Activated T-cell treated with anti-CD3 and anti-CD28 coated beads, Interleukin-2, amount 50 U/mL, for 4 hours (primary cell): ENCODE data around the gene UGT1A3. TPM values are rescaled to one million over a fixed set of nuclear protein-coding genes. Genes with fewer than 3 reads are reported as not detected.
A peak's percentile ranks its signal among the peaks of the same experiment; 100 is the strongest.
"Not testable (repeated sequence)": the region's sequence is repeated elsewhere in the genome, so short reads cannot be mapped to it uniquely, and the experiment has no call there.

Source experiments
- ATAC-seq, 2 donors: fragments of 200-7000 bp; cut with Tn5 transposase; one replicate each; pipeline ENCODE4 v1.10.0; 2021
- DNase-seq: peaks from one replicate; pipeline ENCODE4 v3.0.0-alpha.2; 2020
- H3K27me3 Mint-ChIP-seq: one replicate; pipeline ENCODE4 v1.8.0; 2021; ENCODE audit warnings: low read depth, mixed read lengths
- H3K36me3 Mint-ChIP-seq: one replicate; pipeline ENCODE4 v1.8.0; 2022; ENCODE audit warnings: mixed read lengths; ENCODE audit not compliant: insufficient read depth
- H3K4me1 Mint-ChIP-seq: one replicate; pipeline ENCODE4 v1.8.0; 2021; ENCODE audit warnings: low read depth, mixed read lengths
- H3K4me3 Mint-ChIP-seq: one replicate; pipeline ENCODE4 v1.8.0; 2021; ENCODE audit warnings: mild to moderate bottlenecking, moderate library complexity, mixed read lengths
- H3K9me3 Mint-ChIP-seq: one replicate; pipeline ENCODE4 v1.8.0; 2021; ENCODE audit warnings: mixed read lengths
- total RNA-seq, 3 donors: library from RNA; stranded (reverse); gene quantifications; one replicate each; pipeline ENCODE4 v1.2.1, GENCODE V29; 2021

UGT1A3 gene
- total RNA-seq, 3 donors from 2014 or later = not detected

DNA sequence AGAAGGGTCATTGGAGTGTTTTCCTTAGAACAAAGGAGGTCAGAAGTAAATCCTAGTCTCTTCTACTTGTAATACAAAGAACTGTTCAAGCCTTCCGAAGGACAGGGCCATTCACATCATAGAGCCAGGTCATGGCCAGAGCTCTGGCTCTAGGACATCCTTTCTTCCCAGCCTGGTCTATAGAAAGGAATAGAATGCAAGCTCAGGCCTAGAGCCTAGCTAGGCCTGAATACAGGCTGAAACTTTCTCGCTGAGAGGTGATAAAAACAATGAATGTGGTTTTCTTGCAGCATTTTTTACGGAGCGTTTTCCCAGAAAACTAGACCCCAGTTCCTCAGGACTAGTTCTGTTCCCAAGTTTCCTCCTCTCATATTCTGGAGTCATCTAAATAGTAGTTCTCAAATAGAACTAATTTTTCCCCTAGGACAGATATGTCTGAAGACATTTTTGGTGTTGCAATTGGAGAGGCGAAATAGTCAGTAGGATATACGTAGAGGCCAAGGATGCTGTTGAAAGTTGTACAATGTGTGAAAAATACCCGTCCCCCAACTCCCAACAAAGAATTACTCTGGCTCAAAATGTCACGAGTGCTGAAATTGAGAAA is 29.3 kb upstream of the UGT1A3 start:
- ATAC-seq = no peak
- no peak overlapping the region for H3K4me3 Mint-ChIP-seq
- no peaks in the 10 kb centered on the region for H3K36me3 Mint-ChIP-seq
- no peak for DNase-seq
- no peaks in the 10 kb centered on the region for H3K4me1 Mint-ChIP-seq
- no peaks in the 10 kb centered on the region for H3K9me3 Mint-ChIP-seq
- peaks cover 6% of the 10 kb centered on the region for H3K27me3 Mint-ChIP-seq

- H3K4me3 Mint-ChIP-seq = no peak overlapping the region
- peaks cover 6% of the 10 kb centered on the region for H3K27me3 Mint-ChIP-seq
- ATAC-seq = no peak
- H3K9me3 Mint-ChIP-seq = no peaks in the 10 kb centered on the region
- no peak for DNase-seq
- H3K4me1 Mint-ChIP-seq = no peaks in the 10 kb centered on the region
- no peaks in the 10 kb centered on the region for H3K36me3 Mint-ChIP-seq
These were observed 28.7 kb upstream of the UGT1A3 start for GRCh38 chr2:233700028-233700635.

- not testable (repeated sequence) for DNase-seq, H3K4me3 Mint-ChIP-seq, H3K36me3 Mint-ChIP-seq, ATAC-seq, H3K27me3 Mint-ChIP-seq, H3K9me3 Mint-ChIP-seq, H3K4me1 Mint-ChIP-seq
These were observed 28.0 kb upstream of the UGT1A3 start for GRCh38 chr2:233700842-233701241.

GRCh38 chr2:233702238-233702637 is 26.6 kb upstream of the UGT1A3 start:
- no peak for ATAC-seq
- no peak for DNase-seq
- H3K4me3 Mint-ChIP-seq = no peak overlapping the region
- peaks cover 5% of the 10 kb centered on the region for H3K27me3 Mint-ChIP-seq
- H3K4me1 Mint-ChIP-seq = no peaks in the 10 kb centered on the region
- no peaks in the 10 kb centered on the region for H3K9me3 Mint-ChIP-seq
- H3K36me3 Mint-ChIP-seq = no peaks in the 10 kb centered on the region

DNA sequence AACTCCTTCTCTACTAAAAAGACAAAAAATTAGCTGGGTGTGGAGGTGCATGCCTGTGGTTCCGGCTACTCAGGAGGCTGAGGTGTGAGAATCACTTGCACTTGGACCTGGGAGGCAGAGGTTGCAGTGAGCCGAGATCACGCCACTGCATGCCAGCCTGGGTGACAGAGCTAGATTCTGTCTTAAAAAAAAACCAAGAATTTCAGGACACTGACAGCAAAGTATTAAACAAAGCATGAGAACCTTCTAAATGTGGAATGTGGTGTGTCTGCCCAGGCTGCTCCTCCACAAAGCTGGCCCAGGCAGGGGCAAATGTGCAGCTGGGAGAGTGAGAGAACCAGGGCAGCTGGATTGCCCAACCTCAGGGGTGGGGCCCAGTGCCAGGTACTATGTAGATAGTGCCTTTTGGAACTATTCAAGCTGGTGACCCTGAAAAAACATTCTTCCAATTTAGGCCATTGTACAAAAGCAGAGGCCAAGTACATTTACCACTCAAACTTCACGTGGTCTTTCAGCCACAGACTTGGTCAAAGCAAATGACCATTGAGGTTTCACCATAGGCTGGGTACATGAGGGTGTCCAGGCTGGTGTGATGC is 22.8 kb upstream of the UGT1A3 start:
- no peaks in the 10 kb centered on the region for H3K9me3 Mint-ChIP-seq
- no peaks in the 10 kb centered on the region for H3K36me3 Mint-ChIP-seq
- no peak overlapping the region for H3K4me3 Mint-ChIP-seq
- peaks cover 4% of the 10 kb centered on the region for H3K27me3 Mint-ChIP-seq
- DNase-seq = no peak
- no peaks in the 10 kb centered on the region for H3K4me1 Mint-ChIP-seq
- no peak for ATAC-seq

DNA sequence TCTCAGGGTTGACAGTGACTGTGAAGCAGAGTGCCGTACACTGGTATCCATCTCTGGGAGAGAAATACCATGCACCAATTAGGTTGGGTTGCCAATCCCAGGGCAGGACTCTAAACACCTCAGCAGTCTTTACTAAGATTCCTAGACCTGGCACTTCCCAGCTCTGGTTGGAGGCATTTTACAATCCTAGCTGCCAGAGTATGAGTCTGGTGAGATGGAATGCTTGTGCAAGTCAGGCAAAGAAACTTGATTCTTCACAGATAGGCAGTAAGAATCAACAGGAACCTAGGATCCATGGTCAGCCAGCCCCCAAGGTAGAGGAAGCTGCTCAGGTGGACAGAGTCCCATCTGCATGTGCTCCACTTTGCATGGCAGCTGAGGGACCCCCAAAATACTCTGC is 22.1 kb upstream of the UGT1A3 start:
- no peaks in the 10 kb centered on the region for H3K36me3 Mint-ChIP-seq
- H3K4me1 Mint-ChIP-seq = no peaks in the 10 kb centered on the region
- no peak overlapping the region for H3K4me3 Mint-ChIP-seq
- no peak for DNase-seq
- peaks cover 8% of the 10 kb centered on the region for H3K27me3 Mint-ChIP-seq
- no peaks in the 10 kb centered on the region for H3K9me3 Mint-ChIP-seq
- no peak for ATAC-seq

DNA sequence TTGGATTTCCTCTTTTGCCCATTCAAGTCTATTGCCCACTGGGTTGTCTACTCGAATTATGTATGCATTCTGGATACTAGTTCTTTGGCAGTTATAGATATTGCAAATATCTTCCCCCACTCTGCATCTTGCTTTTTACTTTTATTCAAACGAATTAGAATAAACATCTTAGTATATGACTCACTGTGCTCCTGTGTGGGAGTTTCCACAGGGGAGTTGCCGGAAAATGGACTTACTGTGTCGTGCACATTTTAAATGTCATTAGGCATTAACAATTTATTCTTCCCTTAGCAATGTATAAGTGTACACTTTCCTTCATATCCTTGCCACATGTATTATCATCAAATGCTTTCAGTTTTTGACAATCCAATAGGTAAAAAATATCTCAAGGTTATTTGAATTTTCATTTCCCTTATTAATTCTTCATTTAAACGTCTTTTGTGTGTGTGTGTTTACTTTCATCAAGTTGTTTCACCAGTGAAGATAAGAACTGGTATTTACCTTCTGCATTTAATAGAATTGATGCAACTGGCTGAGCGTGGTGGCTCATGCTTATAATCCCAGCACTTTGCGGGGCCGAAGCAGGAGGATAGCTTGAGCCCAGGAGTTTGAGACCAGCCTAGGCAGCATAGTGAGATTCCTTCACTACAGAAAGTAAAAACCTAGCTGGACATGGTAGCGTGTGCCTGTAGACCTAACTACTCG is 20.8 kb upstream of the UGT1A3 start:
- Mint-ChIP-seq H3K36me3 (no peaks in the 10 kb centered on the region), H3K4me1 (no peaks in the 10 kb centered on the region), H3K4me3 (no peak overlapping the region), H3K27me3 (peaks cover 8% of the 10 kb centered on the region), H3K9me3 (no peaks in the 10 kb centered on the region)
- no peak for ATAC-seq
- no peak for DNase-seq

GRCh38 chr2:233708942-233709341 is 19.9 kb upstream of the UGT1A3 start:
- no peaks in the 10 kb centered on the region for H3K36me3 Mint-ChIP-seq
- peaks cover 13% of the 10 kb centered on the region for H3K27me3 Mint-ChIP-seq
- no peak overlapping the region for H3K4me3 Mint-ChIP-seq
- H3K9me3 Mint-ChIP-seq = no peaks in the 10 kb centered on the region
- no peaks in the 10 kb centered on the region for H3K4me1 Mint-ChIP-seq
- DNase-seq (no peak), ATAC-seq (no peak)

GRCh38 chr2:233711312-233712008 is 17.4 kb upstream of the UGT1A3 start:
- peak; percentile 56 for DNase-seq

GRCh38 chr2:233712611-233713261 is 16.1 kb upstream of the UGT1A3 start, which contains the start of gene UGT1A5:
Gene UGT1A5, plus strand, starts transcription at chr2:233712907. Its CDS starts 85 bp downstream, at chr2:233712992.
- no peak for ATAC-seq
- no peaks in the 10 kb centered on the region for H3K36me3 Mint-ChIP-seq

More at GRCh38 chr2:233711312-233712008, 17.4 kb upstream of the UGT1A3 start:
- Mint-ChIP-seq H3K4me1 (no peaks in the 10 kb centered on the region), H3K36me3 (no peaks in the 10 kb centered on the region), H3K9me3 (no peaks in the 10 kb centered on the region), H3K4me3 (no peak overlapping the region), H3K27me3 (peaks cover 19% of the 10 kb centered on the region)
- ATAC-seq = peak in 1 of 2 donors; percentile 76

DNA sequence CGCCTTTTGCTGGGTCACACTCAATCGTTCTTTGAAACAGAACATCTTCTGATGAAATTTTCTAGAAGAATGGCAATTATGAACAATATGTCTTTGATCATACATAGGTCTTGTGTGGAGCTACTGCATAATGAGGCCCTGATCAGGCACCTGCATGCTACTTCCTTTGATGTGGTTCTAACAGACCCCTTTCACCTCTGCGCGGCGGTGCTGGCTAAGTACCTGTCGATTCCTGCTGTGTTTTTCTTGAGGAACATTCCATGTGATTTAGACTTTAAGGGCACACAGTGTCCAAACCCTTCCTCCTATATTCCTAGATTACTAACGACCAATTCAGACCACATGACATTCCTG is 15.6 kb upstream of the UGT1A3 start:
- Mint-ChIP-seq H3K9me3 (no peaks in the 10 kb centered on the region), H3K36me3 (no peaks in the 10 kb centered on the region)

More at GRCh38 chr2:233712611-233713261, 16.1 kb upstream of the UGT1A3 start, which contains the start of gene UGT1A5:
- Mint-ChIP-seq H3K4me1 (no peaks in the 10 kb centered on the region), H3K4me3 (no peak within 1 kb of the TSS), H3K9me3 (no peaks in the 10 kb centered on the region), H3K27me3 (peaks cover 21% of the 10 kb centered on the region)
- DNase-seq = no peak

GRCh38 chr2:233714121-233714520 is 14.7 kb upstream of the UGT1A3 start:
- H3K27me3 Mint-ChIP-seq = peaks cover 30% of the 10 kb centered on the region
- H3K9me3 Mint-ChIP-seq = no peaks in the 10 kb centered on the region
- DNase-seq = no peak
- no peak overlapping the region for H3K4me3 Mint-ChIP-seq
- ATAC-seq = no peak
- no peaks in the 10 kb centered on the region for H3K36me3 Mint-ChIP-seq
- H3K4me1 Mint-ChIP-seq = no peaks in the 10 kb centered on the region

More for the DNA sequence above, 15.6 kb upstream of the UGT1A3 start:
- Mint-ChIP-seq H3K4me1 (no peaks in the 10 kb centered on the region), H3K4me3 (no peak overlapping the region), H3K27me3 (peaks cover 24% of the 10 kb centered on the region)
- DNase-seq (no peak), ATAC-seq (no peak)

GRCh38 chr2:233718552-233718951 is 10.3 kb upstream of the UGT1A3 start, which contains the start of gene UGT1A4:
Gene UGT1A4, plus strand, starts transcription at chr2:233718736. Its CDS starts 85 bp downstream, at chr2:233718821.
- Mint-ChIP-seq H3K4me1 (no peaks in the 10 kb centered on the region), H3K4me3 (no peak within 1 kb of the TSS), H3K9me3 (no peaks in the 10 kb centered on the region), H3K36me3 (no peaks in the 10 kb centered on the region), H3K27me3 (peaks cover 34% of the 10 kb centered on the region)
- no peak for ATAC-seq
- no peak for DNase-seq
